Lower leg skin (tissue), 3 donors: Measurements from ENCODE around the gene SLC35F4.

Source experiments
- POLR2A ChIP-seq, 2 donors: fragments of 450-650 bp; IDR thresholded peaks; one replicate each; pipeline ENCODE4 v1.6.1; 2016 to 2017; ENCODE audit warnings: antibody characterized with exemption in 2 of 2, mild to moderate bottlenecking in 1 of 2, moderate library complexity in 1 of 2
- TF ChIP-seq, protein P1 (sequence below), 3 donors: fragments of 450-650 bp; IDR thresholded peaks; one replicate each; pipeline ENCODE4 v1.5.1; 2016; ENCODE audit warnings: antibody characterized with exemption in 3 of 3, mild to moderate bottlenecking in 3 of 3, moderate library complexity in 2 of 3

DNA sequence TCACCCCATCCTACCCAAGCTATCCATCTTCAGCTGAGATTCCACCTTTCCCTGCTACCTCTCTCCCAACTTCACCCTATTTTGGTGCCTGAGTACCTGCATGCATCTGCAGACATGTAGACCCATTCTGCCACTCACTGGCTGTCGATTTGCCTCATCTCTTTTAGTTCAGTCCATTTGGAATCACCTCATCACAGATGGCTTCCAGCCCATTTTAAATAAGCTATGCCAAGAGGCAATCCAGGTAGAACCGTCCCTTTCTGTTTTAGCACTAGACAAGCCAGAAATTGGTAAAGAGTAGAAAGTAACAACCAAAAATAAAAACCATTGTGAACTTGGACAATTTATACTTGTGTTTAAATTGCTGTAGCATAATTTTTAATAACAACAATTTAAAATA is 11.3 kb downstream of the SLC35F4 start:
- TF ChIP-seq, protein P1, sequence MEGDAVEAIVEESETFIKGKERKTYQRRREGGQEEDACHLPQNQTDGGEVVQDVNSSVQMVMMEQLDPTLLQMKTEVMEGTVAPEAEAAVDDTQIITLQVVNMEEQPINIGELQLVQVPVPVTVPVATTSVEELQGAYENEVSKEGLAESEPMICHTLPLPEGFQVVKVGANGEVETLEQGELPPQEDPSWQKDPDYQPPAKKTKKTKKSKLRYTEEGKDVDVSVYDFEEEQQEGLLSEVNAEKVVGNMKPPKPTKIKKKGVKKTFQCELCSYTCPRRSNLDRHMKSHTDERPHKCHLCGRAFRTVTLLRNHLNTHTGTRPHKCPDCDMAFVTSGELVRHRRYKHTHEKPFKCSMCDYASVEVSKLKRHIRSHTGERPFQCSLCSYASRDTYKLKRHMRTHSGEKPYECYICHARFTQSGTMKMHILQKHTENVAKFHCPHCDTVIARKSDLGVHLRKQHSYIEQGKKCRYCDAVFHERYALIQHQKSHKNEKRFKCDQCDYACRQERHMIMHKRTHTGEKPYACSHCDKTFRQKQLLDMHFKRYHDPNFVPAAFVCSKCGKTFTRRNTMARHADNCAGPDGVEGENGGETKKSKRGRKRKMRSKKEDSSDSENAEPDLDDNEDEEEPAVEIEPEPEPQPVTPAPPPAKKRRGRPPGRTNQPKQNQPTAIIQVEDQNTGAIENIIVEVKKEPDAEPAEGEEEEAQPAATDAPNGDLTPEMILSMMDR (IDR thresholded peaks at IDR 0.05) = no peak
- TF ChIP-seq POLR2A (IDR thresholded peaks at IDR 0.05) = no peak
